Transverse colon (tissue), 4 donors: Measurements from ENCODE around the gene ZNF521.

Experiments
- CTCF ChIP-seq, 5 experiments: fragments of 200-600 bp in 3 of 5; fragments of 450-650 bp in 2 of 5; sonication (generic) in 3 of 5; IDR thresholded peaks; 1 replicate in 2 of 5; 2 replicates in 3 of 5; pipeline ENCODE4 v1.5.1; 2016 to 2017; ENCODE audit warnings: antibody characterized with exemption in 5 of 5, inconsistent platforms in 3 of 5, mild to moderate bottlenecking in 2 of 5, moderate library complexity in 1 of 5
- EP300 ChIP-seq: sonication (generic); formaldehyde crosslinking; IDR thresholded peaks from one replicate; pipeline ENCODE4 v1.6.1; 2017; ENCODE audit warnings: antibody characterized with exemption, low read depth
- POLR2A ChIP-seq: fragments of 450-650 bp; IDR thresholded peaks from one replicate; pipeline ENCODE4 v1.6.1; 2016; ENCODE audit warnings: antibody characterized with exemption, mild to moderate bottlenecking, moderate library complexity
- POLR2AphosphoS5 ChIP-seq, 3 donors: sonication (generic); formaldehyde crosslinking; IDR thresholded peaks; one replicate each; pipeline ENCODE4 v1.6.1; 2016; ENCODE audit warnings: antibody characterized with exemption in 3 of 3

GRCh38 chr18:25314151-25314837, 37.7 kb downstream of the ZNF521 start:
- TF ChIP-seq CTCF (IDR thresholded peaks at IDR 0.05) (no peak), EP300 (no peak), POLR2AphosphoS5 (IDR thresholded peaks at IDR 0.05) (no peak), POLR2A (no peak)
